ENCODE data around the gene C11orf97.
"Not testable (repeated sequence)": the region's sequence is repeated elsewhere in the genome, so short reads cannot be mapped to it uniquely, and the experiment has no call there.

C11orf97 gene

GRCh38 chr11:94511932-94512781 lies at the start of gene C11orf97:
Gene C11orf97 (plus strand): TSS chr11:94512461. CDS start chr11:94512529, 68 bp downstream.
- DNase-seq (ENCODE audit: low spot score): peak; percentile 67
- no peak for FAIRE-seq

- DNase-seq (ENCODE audit: low spot score) (no peak), FAIRE-seq (no peak)
Observed at GRCh38 chr11:94469416-94469815, 42.8 kb upstream of the C11orf97 start.

GRCh38 chr11:94472916-94473799 lies 39.1 kb upstream of the C11orf97 start:
- FAIRE-seq: no peak
- DNase-seq (ENCODE audit: low spot score): no peak

GRCh38 chr11:94477624-94478023 lies 34.6 kb upstream of the C11orf97 start:
- FAIRE-seq (no peak), DNase-seq (ENCODE audit: low spot score) (no peak)

- no peak for DNase-seq (ENCODE audit: low spot score)
- FAIRE-seq: no peak
Observed at GRCh38 chr11:94481342-94481741, 30.9 kb upstream of the C11orf97 start.

GRCh38 chr11:94486068-94486467 lies 26.2 kb upstream of the C11orf97 start:
- no peak for DNase-seq (ENCODE audit: low spot score)
- no peak for FAIRE-seq

- DNase-seq (ENCODE audit: low spot score): peak; percentile 96
- FAIRE-seq: peak; percentile 95
Observed at GRCh38 chr11:94493281-94494125, 18.8 kb upstream of the C11orf97 start, which contains the start of the genes ANKRD49 and MRE11. Gene ANKRD49 (plus strand): TSS chr11:94493984. CDS start chr11:94496694, 2,710 bp downstream. Gene MRE11 (minus strand): TSS chr11:94493844. CDS start chr11:94492801, 1,043 bp downstream.

GRCh38 chr11:94494126-94494680 lies 18.1 kb upstream of the C11orf97 start:
- FAIRE-seq: no peak

GRCh38 chr11:94500181-94500580 lies 12.1 kb upstream of the C11orf97 start:
- DNase-seq (ENCODE audit: low spot score) (no peak), FAIRE-seq (no peak)

More at GRCh38 chr11:94494126-94494680, 18.1 kb upstream of the C11orf97 start:
- no peak for DNase-seq (ENCODE audit: low spot score)

- no peak for DNase-seq (ENCODE audit: low spot score)
- no peak for FAIRE-seq
Observed at GRCh38 chr11:94501522-94501921, 10.7 kb upstream of the C11orf97 start.

GRCh38 chr11:94504689-94505293 lies 7.5 kb upstream of the C11orf97 start:
- FAIRE-seq (no peak), DNase-seq (ENCODE audit: low spot score) (peak; percentile 41)

GRCh38 chr11:94506513-94506912 lies 5.7 kb upstream of the C11orf97 start:
- not testable (repeated sequence) for FAIRE-seq; DNase-seq (ENCODE audit: low spot score)

GRCh38 chr11:94507485-94507884 lies 4.8 kb upstream of the C11orf97 start:
- DNase-seq (ENCODE audit: low spot score): no peak
- no peak for FAIRE-seq

- DNase-seq (ENCODE audit: low spot score): no peak
- FAIRE-seq: no peak
Observed at GRCh38 chr11:94513091-94513490, 830 bp downstream of the C11orf97 start.

- FAIRE-seq (no peak), DNase-seq (ENCODE audit: low spot score) (no peak)
Observed at GRCh38 chr11:94515398-94515797, 3.1 kb downstream of the C11orf97 start.

- FAIRE-seq: no peak
- DNase-seq (ENCODE audit: low spot score): no peak
Observed at GRCh38 chr11:94516725-94517124, 4.5 kb downstream of the C11orf97 start.

GRCh38 chr11:94518300-94518699 lies 6.0 kb downstream of the C11orf97 start:
- FAIRE-seq (no peak), DNase-seq (ENCODE audit: low spot score) (no peak)

- no peak for FAIRE-seq
- peak; percentile 20 for DNase-seq (ENCODE audit: low spot score)
Observed at GRCh38 chr11:94519478-94520084, 7.3 kb downstream of the C11orf97 start.

- no peak for DNase-seq (ENCODE audit: low spot score)
- peak; percentile 55 for FAIRE-seq
Observed at GRCh38 chr11:94521684-94522083, 9.4 kb downstream of the C11orf97 start.

GRCh38 chr11:94524341-94524740 lies 12.1 kb downstream of the C11orf97 start:
- FAIRE-seq (no peak), DNase-seq (ENCODE audit: low spot score) (no peak)

All from urothelium cell line (cell line).